Measurements from ENCODE around the gene TBC1D17.

Gene TBC1D17

DNA sequence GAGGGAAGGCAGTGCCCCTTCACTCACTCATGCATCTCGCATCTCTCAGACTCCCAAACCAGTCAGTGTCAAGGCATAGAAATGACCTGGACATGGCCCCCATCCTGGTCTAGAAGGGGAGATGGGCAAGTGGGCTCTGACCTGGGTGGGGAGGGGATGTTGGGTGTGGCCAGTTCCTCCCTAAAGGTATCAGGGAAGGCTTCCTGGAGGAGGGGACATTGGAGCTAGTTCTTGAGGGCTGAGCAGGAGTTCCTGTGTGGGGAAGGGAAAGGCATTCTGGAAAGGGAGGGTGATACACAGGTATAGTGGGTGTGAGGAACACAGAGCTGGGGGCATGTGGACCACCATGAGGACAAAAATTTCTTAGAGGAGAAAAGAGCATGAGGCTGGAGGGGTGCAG, 15.2 kb downstream of the TBC1D17 start:
- Histone ChIP-seq H3K9ac (ENCODE audit: low read length) (no peak overlapping the region), H3K36me3 (ENCODE audit: insufficient read depth, low read length) (no peaks in the 10 kb centered on the region), H3K79me2 (ENCODE audit: insufficient read depth, low read length) (no peaks in the 10 kb centered on the region), H2AFZ (ENCODE audit: low read length) (no peak overlapping the region), H4K20me1 (ENCODE audit: insufficient read depth, low read length) (no peaks in the 10 kb centered on the region), H3K4me3 (ENCODE audit: low read depth, low read length, poor library complexity, severe bottlenecking) (no peak overlapping the region), H3K4me2 (ENCODE audit: low read length) (no peak overlapping the region), H3K4me1 (ENCODE audit: insufficient read depth, low read length, severe bottlenecking) (peaks cover 47% of the 10 kb centered on the region), H3F3A (ENCODE audit: insufficient read depth, low read length) (0 out of 2 replicates have a peak, but pooled peaks cover 2% of the 10 kb centered on the region), H3K27ac (ENCODE audit: low read depth, low read length, poor library complexity, severe bottlenecking) (no peak overlapping the region), H3K9me3 (ENCODE audit: low read length) (no peaks in the 10 kb centered on the region), H3K9me2 (ENCODE audit: low read depth, low read length) (no peaks in the 10 kb centered on the region), H3K27me3 (ENCODE audit: insufficient read depth, low read length) (no peaks in the 10 kb centered on the region)
- TF ChIP-seq, protein P1, sequence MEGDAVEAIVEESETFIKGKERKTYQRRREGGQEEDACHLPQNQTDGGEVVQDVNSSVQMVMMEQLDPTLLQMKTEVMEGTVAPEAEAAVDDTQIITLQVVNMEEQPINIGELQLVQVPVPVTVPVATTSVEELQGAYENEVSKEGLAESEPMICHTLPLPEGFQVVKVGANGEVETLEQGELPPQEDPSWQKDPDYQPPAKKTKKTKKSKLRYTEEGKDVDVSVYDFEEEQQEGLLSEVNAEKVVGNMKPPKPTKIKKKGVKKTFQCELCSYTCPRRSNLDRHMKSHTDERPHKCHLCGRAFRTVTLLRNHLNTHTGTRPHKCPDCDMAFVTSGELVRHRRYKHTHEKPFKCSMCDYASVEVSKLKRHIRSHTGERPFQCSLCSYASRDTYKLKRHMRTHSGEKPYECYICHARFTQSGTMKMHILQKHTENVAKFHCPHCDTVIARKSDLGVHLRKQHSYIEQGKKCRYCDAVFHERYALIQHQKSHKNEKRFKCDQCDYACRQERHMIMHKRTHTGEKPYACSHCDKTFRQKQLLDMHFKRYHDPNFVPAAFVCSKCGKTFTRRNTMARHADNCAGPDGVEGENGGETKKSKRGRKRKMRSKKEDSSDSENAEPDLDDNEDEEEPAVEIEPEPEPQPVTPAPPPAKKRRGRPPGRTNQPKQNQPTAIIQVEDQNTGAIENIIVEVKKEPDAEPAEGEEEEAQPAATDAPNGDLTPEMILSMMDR (IDR thresholded peaks at IDR 0.05; ENCODE audit: low read length) = no peak
- TF ChIP-seq EZH2 (IDR thresholded peaks at IDR 0.05; ENCODE audit: borderline replicate concordance, low read length) = no peak

DNA sequence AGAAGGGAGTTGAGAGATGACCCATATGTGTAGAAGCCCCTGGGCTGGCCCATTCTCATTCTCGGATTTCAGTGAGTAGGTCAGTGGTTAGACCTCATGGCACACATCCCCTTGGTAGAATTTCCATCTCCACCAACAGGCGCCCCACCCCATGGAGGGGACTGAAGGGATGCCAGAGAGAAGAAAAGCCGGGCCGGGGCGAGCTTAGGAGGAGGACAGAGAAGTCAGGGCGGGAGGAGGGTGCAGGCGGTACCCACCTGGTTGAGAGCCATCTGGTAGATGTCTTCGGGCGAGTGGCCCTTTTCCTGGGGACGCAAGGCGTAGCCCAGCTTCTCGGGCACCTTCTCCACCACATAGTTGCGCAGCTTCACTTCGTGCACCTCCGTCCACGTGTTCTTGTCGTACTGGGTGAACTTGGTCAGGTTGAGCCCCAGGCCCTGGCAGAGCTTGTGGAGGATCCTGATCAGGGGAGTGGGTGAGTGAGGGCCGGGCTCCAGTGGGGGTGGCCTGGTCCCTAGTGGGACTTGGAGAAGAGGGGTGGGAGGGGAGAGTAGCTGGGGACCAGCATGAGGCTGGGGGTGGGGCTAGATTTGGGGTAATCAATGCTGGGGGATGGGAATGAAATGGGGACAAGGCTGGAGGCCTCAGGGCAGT, 16.6 kb downstream of the TBC1D17 start:
- TF ChIP-seq, protein P1 (IDR thresholded peaks at IDR 0.05; ENCODE audit: low read length) = no peak
- TF ChIP-seq EZH2 (IDR thresholded peaks at IDR 0.05; ENCODE audit: borderline replicate concordance, low read length) = no peak
- H3K9me2 ChIP-seq (ENCODE audit: low read depth, low read length) = no peaks in the 10 kb centered on the region
- no peaks in the 10 kb centered on the region for H4K20me1 ChIP-seq (ENCODE audit: insufficient read depth, low read length)
- no peak overlapping the region for H3K4me3 ChIP-seq (ENCODE audit: low read depth, low read length, poor library complexity, severe bottlenecking)
- H3K27ac ChIP-seq (ENCODE audit: low read depth, low read length, poor library complexity, severe bottlenecking) = no peak overlapping the region
- H3F3A ChIP-seq (ENCODE audit: insufficient read depth, low read length) = 0 out of 2 replicates have a peak, but pooled peaks cover 2% of the 10 kb centered on the region
- H2AFZ ChIP-seq (ENCODE audit: low read length) = no peak overlapping the region
- no peaks in the 10 kb centered on the region for H3K9me3 ChIP-seq (ENCODE audit: low read length)
- no peak overlapping the region for H3K4me2 ChIP-seq (ENCODE audit: low read length)
- H3K4me1 ChIP-seq (ENCODE audit: insufficient read depth, low read length, severe bottlenecking) = peaks cover 40% of the 10 kb centered on the region
- H3K79me2 ChIP-seq (ENCODE audit: insufficient read depth, low read length) = no peaks in the 10 kb centered on the region
- no peaks in the 10 kb centered on the region for H3K27me3 ChIP-seq (ENCODE audit: insufficient read depth, low read length)
- H3K9ac ChIP-seq (ENCODE audit: low read length) = no peak overlapping the region
- H3K36me3 ChIP-seq (ENCODE audit: insufficient read depth, low read length) = no peaks in the 10 kb centered on the region

DNA sequence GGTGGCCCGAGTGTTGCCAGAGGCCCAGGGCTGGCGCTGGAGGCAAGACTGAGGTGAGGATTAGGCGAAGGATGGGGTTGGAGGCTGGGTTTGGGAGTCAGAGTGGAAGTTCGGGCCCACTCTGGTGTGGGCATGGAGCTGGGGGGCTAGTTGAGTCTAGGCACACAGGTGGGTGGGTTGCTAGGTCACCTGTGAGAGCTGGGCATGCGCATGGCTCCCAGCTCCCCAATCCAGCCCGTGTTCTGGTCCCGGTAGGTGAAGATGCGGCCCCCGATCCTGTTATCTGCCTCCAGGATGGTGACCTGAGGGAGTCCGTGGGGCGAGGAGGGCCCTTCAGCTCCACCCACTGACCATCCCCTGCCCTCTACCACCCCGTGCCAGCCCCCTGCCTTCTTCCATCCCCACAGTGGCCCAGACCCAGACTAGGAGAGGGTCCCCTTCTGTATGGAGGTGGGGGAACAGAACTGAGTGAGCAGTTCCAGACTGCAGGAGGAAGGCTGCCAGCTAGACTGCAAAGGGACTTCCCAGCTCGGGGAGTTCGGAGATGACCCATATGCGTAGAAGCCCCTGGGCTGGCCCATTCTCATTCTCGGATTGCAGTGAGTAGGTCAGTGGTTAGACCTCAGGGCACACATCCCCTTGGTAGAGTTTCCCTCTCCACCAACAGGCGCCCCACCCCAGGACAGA, 17.5 kb downstream of the TBC1D17 start:
- H3F3A ChIP-seq (ENCODE audit: insufficient read depth, low read length) = no peaks in the 10 kb centered on the region
- no peaks in the 10 kb centered on the region for H3K36me3 ChIP-seq (ENCODE audit: insufficient read depth, low read length)
- H3K4me3 ChIP-seq (ENCODE audit: low read depth, low read length, poor library complexity, severe bottlenecking) = no peak overlapping the region
- H2AFZ ChIP-seq (ENCODE audit: low read length) = no peak overlapping the region
- H4K20me1 ChIP-seq (ENCODE audit: insufficient read depth, low read length) = no peaks in the 10 kb centered on the region
- no peaks in the 10 kb centered on the region for H3K9me3 ChIP-seq (ENCODE audit: low read length)
- peaks cover 31% of the 10 kb centered on the region for H3K4me1 ChIP-seq (ENCODE audit: insufficient read depth, low read length, severe bottlenecking)
- no peaks in the 10 kb centered on the region for H3K27me3 ChIP-seq (ENCODE audit: insufficient read depth, low read length)
- H3K4me2 ChIP-seq (ENCODE audit: low read length) = no peak overlapping the region
- TF ChIP-seq, protein P1 (IDR thresholded peaks at IDR 0.05; ENCODE audit: low read length) = no peak
- no peak for TF ChIP-seq EZH2 (IDR thresholded peaks at IDR 0.05; ENCODE audit: borderline replicate concordance, low read length)
- no peak overlapping the region for H3K9ac ChIP-seq (ENCODE audit: low read length)
- H3K79me2 ChIP-seq (ENCODE audit: insufficient read depth, low read length) = no peaks in the 10 kb centered on the region
- H3K27ac ChIP-seq (ENCODE audit: low read depth, low read length, poor library complexity, severe bottlenecking) = no peak overlapping the region
- H3K9me2 ChIP-seq (ENCODE audit: low read depth, low read length) = no peaks in the 10 kb centered on the region
